Posterior vena cava (tissue), 2 donors: Measurements from ENCODE around the gene RASSF6. TPM values are rescaled to one million over a fixed set of nuclear protein-coding genes. Genes with fewer than 3 reads are reported as not detected.
"Not testable (repeated sequence)": the region's sequence is repeated elsewhere in the genome, so short reads cannot be mapped to it uniquely, and the experiment has no call there.

Source experiments
- DNase-seq: peaks from one replicate; pipeline ENCODE4 v3.0.0-alpha.2; 2020; ENCODE audit warnings: low spot score
- intact Hi-C, 2 donors: fragments of 100-400 bp; cut with DNase I; formaldehyde crosslinking; loops; one replicate each; pipeline versions ENCODE4 v1.14.1 to v1.14.2; 2022 to 2023
- long read RNA-seq, 2 donors: library from polyadenylated mRNA; unstranded; transcript quantifications; one replicate each; pipeline ENCODE4 v2.0.0, GENCODE V29; 2020 to 2021
- total RNA-seq, 2 donors: library from RNA; stranded (reverse); fragmentation: NEBNext Ultra II Directional; extraction: Animal tissue kit (Norgen Biotek cat#: 25700); gene quantifications; one replicate each; pipeline ENCODE4 v1.2.1, GENCODE V29; 2021
- donor health status: DM: yes; HTN: yes; CAD: no.
- donor health status: DM: yes; HTN: yes; CAD: no.

RASSF6 gene
- total RNA-seq, result not detected
- long read RNA-seq, donor 1, result 0 reads
- long read RNA-seq, donor 2, result 0 reads

- peak; percentile 72 for DNase-seq
- intact Hi-C loops, result no loop called here
These were observed at the start of gene RASSF6 for GRCh38 chr4:73620115-73620792. Gene RASSF6 (minus strand): TSS chr4:73620436. CDS start chr4:73611795, 8,641 bp downstream.

- intact Hi-C loops, result loop anchor here (10.0 kb wide), 1 partner anchor 465 kb away; no protein-coding TSS in a partner anchor
- no peak for DNase-seq
These were observed 49.4 kb upstream of the RASSF6 start for GRCh38 chr4:73669410-73670183.

GRCh38 chr4:73668782-73669201 lies 48.6 kb upstream of the RASSF6 start:
- DNase-seq, result no peak
- intact Hi-C loops, result loop anchor here (10.0 kb wide), 1 partner anchor 466 kb away; no protein-coding TSS in a partner anchor

GRCh38 chr4:73665924-73666323 lies 45.7 kb upstream of the RASSF6 start:
- intact Hi-C loops, result loop anchor here (10.0 kb wide), 1 partner anchor 469 kb away; no protein-coding TSS in a partner anchor
- DNase-seq, result not testable (repeated sequence)

GRCh38 chr4:73664470-73664869 lies 44.2 kb upstream of the RASSF6 start:
- intact Hi-C loops, result loop anchor here (10.0 kb wide), 1 partner anchor 470 kb away; no protein-coding TSS in a partner anchor
- DNase-seq, result no peak

GRCh38 chr4:73663576-73663975 lies 43.3 kb upstream of the RASSF6 start:
- intact Hi-C loops, result loop anchor here (10.0 kb wide), 1 partner anchor 471 kb away; no protein-coding TSS in a partner anchor
- DNase-seq, result no peak

- no peak for DNase-seq
- intact Hi-C loops, result loop anchor here (10.0 kb wide), 1 partner anchor 472 kb away; no protein-coding TSS in a partner anchor
These were observed 42.7 kb upstream of the RASSF6 start for GRCh38 chr4:73662709-73663546.

- no peak for DNase-seq
- intact Hi-C loops, result loop anchor here (10.0 kb wide), 1 partner anchor 473 kb away; no protein-coding TSS in a partner anchor
These were observed 41.4 kb upstream of the RASSF6 start for GRCh38 chr4:73661646-73662119.

GRCh38 chr4:73660808-73661207 lies 40.6 kb upstream of the RASSF6 start:
- no peak for DNase-seq
- intact Hi-C loops, result loop anchor here (10.0 kb wide), 1 partner anchor 474 kb away; no protein-coding TSS in a partner anchor

- intact Hi-C loops, result no loop called here
These were observed 33.5 kb upstream of the RASSF6 start for GRCh38 chr4:73653695-73654106.

GRCh38 chr4:73650250-73650649 lies 30.0 kb upstream of the RASSF6 start:
- intact Hi-C loops, result no loop called here
- no peak for DNase-seq

More at GRCh38 chr4:73653695-73654106, 33.5 kb upstream of the RASSF6 start:
- DNase-seq, result no peak

GRCh38 chr4:73648478-73648877 lies 28.2 kb upstream of the RASSF6 start:
- DNase-seq, result no peak
- intact Hi-C loops, result no loop called here

- intact Hi-C loops, result no loop called here
- DNase-seq, result no peak
These were observed 25.9 kb upstream of the RASSF6 start for GRCh38 chr4:73646117-73646516.

GRCh38 chr4:73631565-73632226 lies 11.5 kb upstream of the RASSF6 start:
- DNase-seq, result no peak
- intact Hi-C loops, result no loop called here

GRCh38 chr4:73628834-73629233 lies 8.6 kb upstream of the RASSF6 start:
- intact Hi-C loops, result not testable (repeated sequence)

GRCh38 chr4:73621357-73621756 lies 1.1 kb upstream of the RASSF6 start:
- intact Hi-C loops, result no loop called here
- DNase-seq, result no peak

More at GRCh38 chr4:73628834-73629233, 8.6 kb upstream of the RASSF6 start:
- DNase-seq, result not testable (repeated sequence)

- no peak for DNase-seq
- intact Hi-C loops, result no loop called here
These were observed 890 bp downstream of the RASSF6 start for GRCh38 chr4:73619346-73619745.

- no peak for DNase-seq
These were observed 3.0 kb downstream of the RASSF6 start for GRCh38 chr4:73617256-73617655.

More at GRCh38 chr4:73617256-73617655, 3.0 kb downstream of the RASSF6 start:
- intact Hi-C loops, result no loop called here
